ENCODE results near the gene RALBP1. TPM values are rescaled to one million over a fixed set of nuclear protein-coding genes. Genes with fewer than 3 reads are reported as not detected.

The RALBP1 gene
- total RNA-seq, 2 donors from 2014 or later: 59.1 to 64.9 TPM

- Histone ChIP-seq H3K27me3 (no peaks in the 10 kb centered on the region), H3K9ac (ENCODE audit: low read depth in 2 of 2, low read length in 2 of 2) (no peak overlapping the region), H3K9me3 (no peaks in the 10 kb centered on the region), H3K36me3 (no peaks in the 10 kb centered on the region), H3K4me1 (no peaks in the 10 kb centered on the region), H3K27ac (no peak overlapping the region), H3K4me3 (no peak overlapping the region)
- intact Hi-C loops (cut with DNase I): no loop called here
- no peak for DNase-seq
- TF ChIP-seq CTCF (IDR thresholded peaks at IDR 0.05): no peak
Measured at GRCh38 chr18:9552616-9553015, 77.3 kb downstream of the RALBP1 start.

- H3K27ac ChIP-seq: no peak overlapping the region
- no peaks in the 10 kb centered on the region for H3K27me3 ChIP-seq
- TF ChIP-seq CTCF (IDR thresholded peaks at IDR 0.05): no peak
- no peak overlapping the region for H3K4me3 ChIP-seq
- no peaks in the 10 kb centered on the region for H3K4me1 ChIP-seq
- H3K9me3 ChIP-seq: no peaks in the 10 kb centered on the region
- peaks cover 10% of the 10 kb centered on the region for H3K36me3 ChIP-seq
- intact Hi-C loops (cut with DNase I): no loop called here
- DNase-seq: no peak
- no peak overlapping the region for H3K9ac ChIP-seq (ENCODE audit: low read depth in 2 of 2, low read length in 2 of 2)
Measured at GRCh38 chr18:9557250-9557943, 82.1 kb downstream of the RALBP1 start.

GRCh38 chr18:9558387-9559064, 83.2 kb downstream of the RALBP1 start:
- Histone ChIP-seq H3K9ac (ENCODE audit: low read depth in 2 of 2, low read length in 2 of 2) (no peak overlapping the region), H3K27me3 (no peaks in the 10 kb centered on the region), H3K4me3 (no peak overlapping the region), H3K27ac (no peak overlapping the region), H3K36me3 (peaks cover 10% of the 10 kb centered on the region), H3K9me3 (no peaks in the 10 kb centered on the region), H3K4me1 (no peaks in the 10 kb centered on the region)
- TF ChIP-seq CTCF (IDR thresholded peaks at IDR 0.05): no peak
- DNase-seq: no peak
- intact Hi-C loops (cut with DNase I): no loop called here

- Histone ChIP-seq H3K4me3 (no peak overlapping the region), H3K27me3 (no peaks in the 10 kb centered on the region), H3K36me3 (peaks cover 10% of the 10 kb centered on the region), H3K9me3 (no peaks in the 10 kb centered on the region), H3K27ac (no peak overlapping the region), H3K9ac (ENCODE audit: low read depth in 2 of 2, low read length in 2 of 2) (no peak overlapping the region), H3K4me1 (no peaks in the 10 kb centered on the region)
- intact Hi-C loops (cut with DNase I): no loop called here
- no peak for DNase-seq
- TF ChIP-seq CTCF (IDR thresholded peaks at IDR 0.05): no peak
Measured at GRCh38 chr18:9559253-9559652, 83.9 kb downstream of the RALBP1 start.

- no peak overlapping the region for H3K27ac ChIP-seq
- DNase-seq: no peak
- no peak overlapping the region for H3K9ac ChIP-seq (ENCODE audit: low read depth in 2 of 2, low read length in 2 of 2)
- intact Hi-C loops (cut with DNase I): no loop called here
- TF ChIP-seq CTCF (IDR thresholded peaks at IDR 0.05): no peak
- no peaks in the 10 kb centered on the region for H3K4me1 ChIP-seq
- H3K36me3 ChIP-seq: peaks cover 10% of the 10 kb centered on the region
- H3K9me3 ChIP-seq: no peaks in the 10 kb centered on the region
- no peaks in the 10 kb centered on the region for H3K27me3 ChIP-seq
- no peak overlapping the region for H3K4me3 ChIP-seq
Measured at GRCh38 chr18:9561759-9562158, 86.4 kb downstream of the RALBP1 start.
